SKM-1 treated with dmso at 0.1 percent for 144 hours (cell line): ENCODE measurements around the gene ZNF346.

Experiments used
- DNase-seq: peaks from one replicate; lab custom pipeline; 2025; ENCODE audit not compliant: unreplicated experiment; lab: John Stamatoyannopoulos, UW

The ZNF346 gene

GRCh38 chr5:177112589-177113220 lies 90.2 kb downstream of the ZNF346 start:
- no peak for DNase-seq

DNA sequence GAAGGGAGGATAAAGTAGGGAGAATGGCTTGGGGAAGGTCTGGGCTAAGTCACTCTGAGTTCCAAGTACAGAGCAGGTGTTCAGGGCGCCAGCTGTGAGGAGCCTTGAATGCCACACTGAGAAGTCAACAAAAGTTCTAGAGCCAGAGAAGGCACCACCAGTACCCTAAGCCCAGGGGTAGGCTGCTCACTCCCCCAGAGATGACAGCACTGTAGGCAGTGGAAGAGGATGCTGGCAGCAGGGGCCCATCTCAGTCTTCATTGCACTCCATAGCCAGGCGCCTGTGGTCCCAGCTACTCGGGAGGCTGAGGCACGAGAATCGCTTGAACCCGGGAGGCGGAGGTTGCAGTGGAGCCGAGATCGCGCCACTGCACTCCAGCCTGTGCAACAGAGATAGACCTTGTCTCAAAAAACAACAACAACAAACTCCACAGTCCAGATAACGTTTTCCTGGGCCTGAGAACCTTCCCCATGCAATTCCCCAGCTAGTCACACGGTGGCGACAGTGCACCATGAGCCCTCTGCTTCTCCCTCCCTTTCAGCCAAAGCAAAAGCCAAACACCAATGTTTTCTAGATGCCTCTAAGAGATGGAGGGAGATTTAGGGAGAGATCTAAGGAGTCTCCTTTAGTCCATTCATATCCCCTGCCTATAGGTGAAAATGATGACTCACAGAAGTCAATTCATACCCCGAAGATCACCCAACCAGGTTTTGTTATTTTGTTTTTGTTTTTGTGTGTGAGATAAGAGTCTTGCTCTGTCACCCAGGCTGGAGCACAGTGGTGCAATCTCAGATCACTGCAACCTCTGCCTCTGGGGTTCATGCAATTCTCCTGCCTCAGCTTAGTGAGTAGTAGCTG lies 91.3 kb downstream of the ZNF346 start:
- DNase-seq = peak; percentile 68

DNA sequence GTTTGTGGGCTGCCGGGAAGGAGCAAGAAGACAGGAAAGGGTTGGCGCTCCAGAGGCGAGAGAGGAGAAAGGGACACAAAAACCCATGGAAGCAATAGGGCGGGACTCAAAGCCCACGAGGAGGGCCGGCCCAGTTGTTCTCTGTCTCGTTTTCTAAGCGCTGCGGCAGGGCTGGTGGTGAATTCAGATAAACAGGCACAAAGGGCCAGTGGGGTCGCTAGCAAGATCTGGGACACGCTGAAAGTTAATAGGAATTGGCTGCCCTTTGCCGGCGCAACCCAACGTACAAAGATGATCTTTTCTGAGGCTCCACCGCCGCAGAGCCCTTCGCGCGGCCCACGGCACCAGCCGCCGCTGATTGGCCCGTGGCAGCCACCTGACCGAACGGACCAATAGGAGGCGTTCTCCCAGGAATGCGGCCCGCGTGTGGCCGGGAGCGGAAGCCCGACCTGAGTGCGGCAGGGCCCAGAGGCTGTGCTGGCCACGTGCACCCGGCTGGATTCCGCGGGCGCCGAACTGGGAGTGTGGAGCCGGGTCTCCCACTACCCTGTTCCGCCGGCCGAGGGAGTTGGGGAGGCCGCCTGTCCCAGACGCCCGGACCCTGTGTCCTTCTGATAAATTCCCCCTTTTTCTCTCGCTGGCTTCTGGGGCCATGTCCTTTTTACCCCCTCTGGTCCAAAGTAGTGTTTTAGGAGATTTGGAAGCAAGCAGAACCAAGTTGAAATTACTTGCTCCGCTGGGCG lies 94.3 kb downstream of the ZNF346 start:
- no peak for DNase-seq

DNA sequence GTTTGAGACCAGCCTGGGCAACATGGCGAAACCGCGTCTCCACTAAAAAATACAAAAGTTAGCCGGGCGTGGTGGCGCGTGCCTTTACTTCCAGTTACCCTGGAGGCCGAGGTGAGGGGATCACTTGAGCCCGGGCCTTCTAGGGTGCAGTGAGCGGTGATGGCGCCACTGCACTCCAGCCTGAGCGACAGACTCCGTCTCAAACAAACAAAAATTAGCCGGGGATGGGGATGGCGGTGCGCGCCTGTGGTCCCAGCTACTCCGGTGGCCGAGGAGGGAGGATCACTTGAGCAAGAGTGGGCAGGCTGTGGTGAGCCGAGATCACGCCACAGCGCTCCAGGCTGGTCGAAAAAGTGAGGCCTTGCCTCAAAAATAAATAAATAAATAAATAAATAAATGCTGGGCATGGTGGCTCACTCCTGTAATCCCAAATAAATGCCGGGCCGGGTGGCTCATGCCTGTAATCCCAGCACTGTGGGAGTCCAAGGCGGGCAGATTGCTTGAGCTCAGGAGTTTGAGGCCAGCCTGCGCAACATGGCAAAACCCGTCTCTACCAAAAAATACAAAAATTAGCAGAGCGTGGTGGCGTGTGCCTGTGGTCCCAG lies 95.0 kb downstream of the ZNF346 start:
- no peak for DNase-seq

DNA sequence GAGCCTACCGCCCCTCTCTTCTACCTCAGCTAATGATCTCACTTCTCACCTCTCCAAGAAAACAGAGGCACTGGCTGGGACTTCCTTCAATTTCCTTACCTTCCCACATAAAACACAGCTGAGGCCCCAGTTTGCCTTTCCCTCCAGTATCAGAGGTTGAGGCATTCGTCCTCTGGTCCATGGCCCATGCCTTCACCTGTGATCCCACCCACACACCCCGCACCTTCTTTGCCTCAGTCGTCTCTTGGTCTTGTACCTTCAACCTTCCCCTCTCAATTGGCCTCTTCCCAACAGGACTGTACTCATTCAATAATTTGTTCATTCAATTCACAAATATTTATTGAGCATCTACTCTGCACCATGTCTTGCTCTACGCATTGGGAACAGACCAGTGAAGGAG lies 100.1 kb downstream of the ZNF346 start:
- DNase-seq = no peak

GRCh38 chr5:177123789-177124485 lies 101.4 kb downstream of the ZNF346 start:
- DNase-seq = no peak

DNA sequence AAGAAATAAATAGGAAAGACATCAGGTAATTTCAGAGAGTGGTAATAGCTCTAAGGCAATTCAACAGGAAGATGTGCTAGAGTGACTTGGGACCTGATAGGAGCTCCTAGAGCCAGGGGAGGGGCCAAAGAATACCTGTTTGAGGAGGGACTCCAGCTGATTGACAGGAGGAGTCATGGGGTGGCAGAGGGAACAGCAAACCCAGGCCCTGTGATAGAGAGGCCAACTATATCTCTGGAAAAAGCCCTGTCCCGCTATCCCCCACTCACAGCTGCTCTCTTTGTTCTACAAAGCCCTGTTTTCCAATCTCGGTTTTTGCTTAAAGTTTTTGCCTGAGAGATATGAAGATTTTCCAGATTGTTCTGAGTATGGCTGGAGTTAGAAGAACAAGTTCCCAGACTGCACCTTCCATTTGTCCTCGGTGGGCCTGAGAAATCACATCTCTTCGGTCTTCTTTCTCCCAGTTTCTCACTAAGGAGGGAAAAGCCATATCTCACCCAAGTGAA lies 102.0 kb downstream of the ZNF346 start:
- DNase-seq = no peak

DNA sequence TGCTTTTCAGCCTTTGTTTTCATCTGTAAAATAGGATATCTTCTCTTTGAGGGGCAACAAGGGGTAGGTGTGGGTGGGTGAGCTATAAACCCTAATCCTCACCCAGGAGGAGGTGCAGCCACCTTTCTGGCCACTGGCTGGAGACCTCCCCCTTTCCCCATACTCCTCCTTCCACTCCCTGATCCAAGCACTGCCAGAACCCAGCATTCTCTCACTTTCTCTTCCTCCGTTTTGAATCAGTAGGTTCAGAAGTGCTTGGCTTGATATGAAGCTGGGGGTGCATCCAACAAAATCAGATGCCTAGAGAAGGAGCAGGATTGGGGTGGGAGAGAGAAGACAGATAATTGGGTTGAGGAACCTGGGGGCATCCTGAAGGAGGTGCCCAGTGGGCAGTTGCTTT lies 104.3 kb downstream of the ZNF346 start:
- DNase-seq = no peak

DNA sequence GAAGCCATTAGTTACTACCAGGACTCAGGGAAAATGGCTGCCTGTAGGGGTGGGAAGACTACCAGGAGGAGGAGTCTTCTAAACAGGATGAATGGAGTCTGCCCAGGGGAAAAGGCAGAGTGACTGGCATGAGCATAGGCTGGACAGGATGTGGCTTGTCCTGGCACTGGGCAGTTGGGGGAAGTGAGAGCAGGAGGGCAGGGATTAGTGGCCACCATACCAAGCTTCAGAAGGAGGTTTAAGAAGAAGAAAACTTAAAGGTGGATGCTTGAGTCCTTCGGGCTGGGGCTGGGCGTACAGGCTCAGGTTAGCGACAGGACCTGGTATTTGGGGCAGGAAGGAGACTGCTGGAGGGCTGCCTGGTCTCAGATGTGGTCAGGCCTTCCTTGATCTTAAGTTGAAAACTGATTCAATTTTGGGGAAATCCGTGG lies 106.1 kb downstream of the ZNF346 start:
- no peak for DNase-seq

- DNase-seq = no peak
Measured at GRCh38 chr5:177130211-177131018, 107.9 kb downstream of the ZNF346 start.
